Measurements from ENCODE around the gene CAMK1D.
"Not testable (repeated sequence)": the region's sequence is repeated elsewhere in the genome, so short reads cannot be mapped to it uniquely, and the experiment has no call there.

Gene CAMK1D

DNA sequence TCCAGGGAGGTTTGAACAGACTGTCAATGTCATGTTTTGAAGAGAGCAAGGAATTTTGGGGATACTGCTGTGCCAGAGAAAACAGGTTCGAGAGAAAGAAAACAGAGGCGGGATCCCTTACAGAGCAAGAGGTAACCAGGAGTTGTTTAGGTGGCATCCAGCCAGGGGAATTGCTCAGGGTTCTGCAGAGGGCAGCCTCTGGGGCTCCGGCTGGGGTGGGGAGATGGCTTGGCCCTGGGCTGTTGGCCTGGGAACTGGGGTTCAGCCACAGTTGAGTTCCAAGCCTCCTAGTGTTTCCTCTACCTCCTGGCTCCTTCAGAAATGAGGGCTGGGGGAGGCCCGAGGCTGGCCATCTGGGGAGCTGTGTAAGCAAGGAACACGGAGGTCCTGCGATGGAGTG is 68.0 kb downstream of the CAMK1D start:
- peak overlapping the region in 2 of 21 experiments; percentile 0 to 23 for H3K27ac ChIP-seq
- no peak overlapping the region for H3K4me3 ChIP-seq

DNA sequence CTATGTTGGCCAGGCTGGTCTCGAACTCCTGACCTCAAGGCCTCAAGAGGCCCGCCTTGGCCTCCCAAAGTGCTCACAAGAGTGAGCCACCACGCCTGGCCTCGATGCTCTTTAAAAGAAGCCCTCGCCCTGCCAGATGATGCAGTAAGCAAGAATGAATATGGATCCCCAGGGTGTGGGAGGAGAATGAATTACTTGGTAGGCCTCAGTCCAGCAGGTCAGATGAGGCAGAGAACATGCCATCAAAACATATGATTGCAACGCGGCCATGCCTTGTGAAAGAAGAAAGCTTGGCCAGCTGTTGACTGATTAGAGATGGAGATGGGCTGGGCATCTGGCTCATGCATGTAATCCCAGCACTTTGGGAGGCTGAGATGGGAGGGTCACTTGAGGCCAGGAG is 68.7 kb downstream of the CAMK1D start:
- peak overlapping the region in 2 of 21 experiments; percentile 8 to 42 for H3K27ac ChIP-seq
- no peak overlapping the region for H3K4me3 ChIP-seq

DNA sequence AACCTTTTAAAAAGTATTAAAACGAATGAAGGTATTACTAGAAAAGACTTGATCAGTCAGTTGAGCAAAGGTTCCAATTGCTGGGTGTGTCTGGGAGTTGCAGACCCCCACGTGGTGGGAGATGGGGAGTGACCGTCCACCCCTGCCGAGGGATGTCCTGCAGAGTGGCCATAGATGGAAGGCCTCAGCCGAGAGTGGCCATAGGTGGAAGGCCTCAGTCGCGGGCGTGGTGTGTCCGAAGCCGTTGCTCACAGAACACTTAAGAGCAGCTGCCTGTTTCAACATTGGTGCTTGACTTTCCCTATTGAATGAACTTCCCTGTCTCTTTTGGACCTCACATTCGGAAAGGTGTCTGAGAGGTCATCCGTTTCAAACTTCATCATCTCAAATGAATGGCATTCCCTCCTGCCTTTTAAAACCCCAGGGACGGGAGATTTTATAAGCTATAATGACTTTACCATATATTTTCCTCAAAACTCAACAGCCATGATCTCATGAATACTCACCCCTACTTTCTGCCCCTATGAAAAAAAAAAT is 69.4 kb downstream of the CAMK1D start:
- Histone ChIP-seq H3K4me3 (no peak overlapping the region), H3K27ac (peak overlapping the region in 6 of 21 experiments; percentile 8 to 42 (median 22))

DNA sequence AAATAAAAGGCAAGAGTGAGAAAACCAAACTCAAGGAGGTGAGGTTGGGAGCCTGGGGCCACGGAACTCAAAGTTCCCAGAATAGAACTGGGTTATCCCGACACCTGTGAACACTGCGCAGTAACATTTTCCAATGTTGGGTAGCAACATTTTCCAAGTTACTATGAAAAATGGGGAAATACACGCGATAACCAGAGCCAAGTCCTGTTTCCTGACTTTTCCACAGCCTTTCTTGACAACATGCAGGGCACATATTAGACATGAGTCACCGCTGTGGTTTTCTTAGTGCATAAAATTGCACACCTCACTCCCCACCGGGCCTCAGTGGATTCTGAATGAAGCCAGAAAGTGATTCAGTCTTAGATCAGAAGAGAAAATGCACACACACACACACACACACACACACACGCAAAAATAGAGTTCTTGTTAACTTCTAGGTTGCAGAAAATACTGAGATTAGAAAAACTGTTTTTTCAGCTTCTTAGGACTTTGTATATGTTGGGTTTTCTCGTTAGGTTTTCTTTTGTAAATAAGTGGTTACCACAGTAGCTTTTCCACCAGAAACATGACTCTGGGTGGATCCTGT is 70.0 kb downstream of the CAMK1D start:
- Histone ChIP-seq H3K27ac (peak overlapping the region in 5 of 21 experiments; percentile 11 to 59 (median 25)), H3K4me3 (no peak overlapping the region)

DNA sequence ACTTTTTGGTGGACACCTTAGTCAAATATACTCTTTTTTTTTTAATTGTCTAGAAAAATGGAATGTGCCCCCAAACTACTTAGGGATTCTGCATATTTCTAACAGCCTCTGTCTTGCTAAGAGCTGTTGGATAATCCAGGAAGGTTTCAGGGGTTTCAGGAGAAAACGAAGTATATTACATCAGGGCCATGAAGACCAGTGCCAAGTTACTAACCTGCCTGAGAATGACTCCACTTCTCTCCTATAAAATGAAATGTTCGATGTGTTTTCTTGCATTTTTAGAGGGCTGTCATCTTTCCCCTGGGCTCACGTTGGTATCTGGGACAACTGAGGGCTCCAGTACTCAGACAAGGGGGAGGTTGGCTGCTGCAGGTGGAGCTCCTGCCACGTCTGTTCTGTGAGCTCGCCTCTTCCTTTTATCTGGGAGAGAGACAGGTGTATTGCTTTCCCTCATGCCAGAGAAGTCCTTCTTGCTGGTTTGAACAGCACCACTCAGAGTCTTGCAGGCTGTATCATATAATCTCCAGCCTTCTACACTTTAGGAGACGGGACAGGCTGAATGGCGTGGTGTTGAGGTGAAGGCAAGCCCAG is 71.3 kb downstream of the CAMK1D start:
- Histone ChIP-seq H3K4me3 (no peak overlapping the region), H3K27ac (peak overlapping the region in 1 of 21 experiments; percentile 24)

DNA sequence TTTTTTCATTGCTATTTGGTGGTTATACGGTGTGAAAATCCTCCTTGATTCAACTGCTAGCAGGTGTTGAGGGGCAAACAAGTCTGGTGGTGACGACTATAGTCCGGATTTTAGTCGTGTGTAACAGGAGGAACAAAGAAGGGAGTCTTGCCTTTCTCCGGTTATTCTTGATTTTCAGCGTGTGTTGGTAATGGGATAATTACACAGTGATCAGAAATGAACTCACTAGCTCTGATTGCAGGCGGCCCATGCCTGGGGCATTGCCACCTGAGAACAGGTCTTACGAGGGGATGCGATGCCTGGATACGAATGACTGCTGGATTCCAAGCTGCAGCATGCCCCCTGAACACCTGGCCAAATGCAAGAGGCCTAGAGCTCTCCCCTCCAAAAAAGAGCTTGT is 72.8 kb downstream of the CAMK1D start:
- no peak overlapping the region for H3K4me3 ChIP-seq
- peak overlapping the region in 4 of 21 experiments; percentile 9 to 50 (median 31) for H3K27ac ChIP-seq

DNA sequence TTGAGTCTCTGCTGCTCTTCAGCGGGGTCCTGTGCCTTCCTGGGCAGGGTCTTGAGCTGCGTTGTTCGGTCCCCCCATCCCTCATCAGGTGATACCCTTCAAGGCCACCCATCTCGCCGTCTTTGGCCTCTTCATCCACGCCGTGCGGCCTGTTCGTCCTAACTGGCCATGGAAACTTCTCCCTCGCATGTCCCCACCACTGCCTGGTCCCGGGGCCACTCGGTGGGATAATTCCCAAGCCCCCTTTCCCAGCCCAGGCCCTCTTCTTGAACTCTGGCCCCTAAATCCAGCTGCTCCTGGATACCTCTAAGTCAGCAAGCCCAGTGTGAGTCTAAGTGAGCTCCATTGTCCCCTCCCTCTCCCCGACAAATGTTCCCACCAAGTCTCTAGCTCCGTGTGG is 74.5 kb downstream of the CAMK1D start:
- Histone ChIP-seq H3K27ac (no peak overlapping the region), H3K4me3 (no peak overlapping the region)

DNA sequence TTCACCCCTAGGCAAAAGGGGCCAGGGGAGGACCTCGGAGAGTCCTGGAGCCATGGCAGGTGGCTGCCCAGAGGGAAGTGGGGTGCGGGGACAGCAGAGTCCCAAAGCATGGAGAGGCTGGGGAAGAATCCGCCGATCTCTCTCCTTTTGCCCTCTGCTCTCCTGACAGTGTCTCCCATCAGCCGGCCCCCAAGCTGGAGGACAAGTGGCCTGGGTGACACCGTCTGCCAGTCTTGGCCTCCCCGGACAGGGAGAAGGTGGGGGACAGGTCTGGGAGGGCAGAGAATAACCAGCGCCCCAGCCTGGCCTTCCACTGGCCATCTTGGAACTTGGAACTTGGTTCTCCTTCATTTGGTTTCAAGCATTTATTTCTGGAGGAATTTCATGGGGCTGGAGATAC is 77.9 kb downstream of the CAMK1D start:
- Histone ChIP-seq H3K27ac (no peak overlapping the region), H3K4me3 (no peak overlapping the region)

DNA sequence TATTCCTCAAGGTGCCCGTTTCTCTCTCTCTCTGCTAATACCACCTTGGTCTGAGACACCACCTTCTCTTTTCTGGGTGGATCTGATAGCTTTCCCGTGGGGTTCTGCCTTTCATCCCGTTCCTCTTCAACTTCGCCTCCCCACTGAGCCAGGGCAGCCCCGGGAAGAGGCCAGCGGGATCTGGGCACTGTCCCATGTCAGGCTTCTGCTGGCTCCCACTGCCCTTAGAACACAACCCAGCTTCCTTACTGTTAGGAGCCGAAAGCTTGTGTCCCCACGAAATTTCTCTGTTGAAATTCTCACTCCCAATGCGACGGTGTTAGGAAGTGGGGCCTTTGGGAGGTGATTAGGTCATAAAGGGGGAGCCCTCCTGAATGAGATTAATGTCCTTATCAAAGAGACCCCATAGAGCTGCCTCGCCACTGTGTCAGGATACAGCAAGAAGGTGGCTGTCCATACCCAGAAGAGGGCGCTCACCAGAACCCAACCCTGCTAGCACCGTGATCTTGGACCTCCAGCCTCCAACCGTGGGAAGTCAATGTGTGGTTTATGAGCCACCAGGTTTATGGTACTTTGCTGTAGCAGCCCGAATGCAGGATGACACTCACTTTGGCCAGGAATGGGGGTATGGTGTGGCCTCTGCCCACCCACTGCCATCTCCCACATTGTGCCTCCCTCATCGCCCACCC is 79.2 kb downstream of the CAMK1D start:
- no peak overlapping the region for H3K4me3 ChIP-seq

DNA sequence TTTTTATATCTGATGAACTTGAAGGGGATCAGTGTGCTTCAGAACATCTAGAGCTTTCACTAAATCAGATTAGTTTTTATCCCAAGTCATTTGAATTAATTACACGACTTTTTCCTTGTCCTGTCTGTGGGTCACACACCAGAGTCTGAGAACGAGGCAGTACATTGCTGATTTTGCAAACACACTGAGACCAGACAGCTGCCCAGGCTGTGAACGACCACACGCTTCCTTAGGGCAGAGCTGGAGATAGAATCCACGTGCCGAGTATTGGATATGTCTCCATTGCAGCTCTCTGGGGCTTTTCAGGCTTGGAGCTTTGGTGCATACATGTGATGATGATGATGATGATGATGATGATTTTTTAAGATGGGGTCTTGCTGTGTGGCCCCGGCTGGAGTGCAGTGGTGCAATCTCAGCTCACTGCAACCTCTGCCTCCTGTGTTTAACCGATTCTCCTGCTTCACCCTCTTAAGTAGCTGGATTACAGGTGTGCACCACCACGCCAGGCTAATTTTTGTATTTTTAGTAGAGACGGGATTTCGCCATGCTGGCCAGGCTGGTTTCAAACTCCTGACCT is 81.1 kb downstream of the CAMK1D start:
- no peak overlapping the region for H3K27ac ChIP-seq
- H3K4me3 ChIP-seq, result no peak overlapping the region

More for the DNA sequence above, 79.2 kb downstream of the CAMK1D start:
- no peak overlapping the region for H3K27ac ChIP-seq

DNA sequence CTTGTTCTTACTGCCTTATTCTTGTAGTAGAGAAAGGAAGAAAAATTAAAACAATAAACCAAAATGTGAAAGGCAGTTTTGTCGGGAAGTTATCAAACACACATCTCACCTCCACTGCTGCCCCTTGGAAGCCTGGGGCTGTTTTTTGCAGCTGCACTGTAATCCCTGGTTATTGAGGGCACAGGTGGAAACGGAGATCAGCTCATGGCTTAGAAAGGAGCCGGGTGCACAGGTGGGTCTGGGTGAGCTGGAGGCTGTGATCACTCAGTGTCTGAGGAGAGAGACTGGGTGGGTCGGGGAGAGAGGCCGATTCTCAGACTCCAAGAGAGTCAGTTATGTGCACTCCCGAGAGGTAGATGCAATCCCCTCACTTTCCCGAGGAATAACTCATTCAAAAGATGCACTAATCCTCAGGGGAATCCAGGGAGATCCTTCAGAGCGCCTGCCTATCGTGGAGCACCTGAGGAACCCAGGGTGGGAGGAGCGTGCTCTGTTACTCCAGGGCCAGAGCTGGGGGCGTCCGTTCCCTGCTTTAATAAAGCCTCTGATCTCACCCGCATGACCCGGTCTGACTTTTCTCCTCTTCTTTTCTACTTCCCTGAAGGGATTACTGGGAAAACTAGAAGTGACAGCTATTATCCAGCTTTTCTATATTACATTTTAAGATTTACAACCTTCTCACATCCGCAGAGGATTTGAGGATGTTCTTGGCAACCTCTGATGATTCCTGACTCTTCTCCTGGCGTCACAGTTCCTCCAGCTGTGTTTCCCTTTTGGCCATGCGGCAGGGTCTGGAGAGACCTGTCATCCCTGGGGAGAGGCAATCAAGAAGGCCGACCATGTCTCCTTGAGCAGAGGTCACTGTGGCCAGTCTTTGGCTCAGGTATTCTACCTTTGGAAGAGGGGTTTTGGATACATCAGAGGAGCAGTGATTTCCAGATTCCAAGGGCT is 82.1 kb downstream of the CAMK1D start:
- H3K27ac ChIP-seq, result no peak overlapping the region
- H3K4me3 ChIP-seq, result no peak overlapping the region

DNA sequence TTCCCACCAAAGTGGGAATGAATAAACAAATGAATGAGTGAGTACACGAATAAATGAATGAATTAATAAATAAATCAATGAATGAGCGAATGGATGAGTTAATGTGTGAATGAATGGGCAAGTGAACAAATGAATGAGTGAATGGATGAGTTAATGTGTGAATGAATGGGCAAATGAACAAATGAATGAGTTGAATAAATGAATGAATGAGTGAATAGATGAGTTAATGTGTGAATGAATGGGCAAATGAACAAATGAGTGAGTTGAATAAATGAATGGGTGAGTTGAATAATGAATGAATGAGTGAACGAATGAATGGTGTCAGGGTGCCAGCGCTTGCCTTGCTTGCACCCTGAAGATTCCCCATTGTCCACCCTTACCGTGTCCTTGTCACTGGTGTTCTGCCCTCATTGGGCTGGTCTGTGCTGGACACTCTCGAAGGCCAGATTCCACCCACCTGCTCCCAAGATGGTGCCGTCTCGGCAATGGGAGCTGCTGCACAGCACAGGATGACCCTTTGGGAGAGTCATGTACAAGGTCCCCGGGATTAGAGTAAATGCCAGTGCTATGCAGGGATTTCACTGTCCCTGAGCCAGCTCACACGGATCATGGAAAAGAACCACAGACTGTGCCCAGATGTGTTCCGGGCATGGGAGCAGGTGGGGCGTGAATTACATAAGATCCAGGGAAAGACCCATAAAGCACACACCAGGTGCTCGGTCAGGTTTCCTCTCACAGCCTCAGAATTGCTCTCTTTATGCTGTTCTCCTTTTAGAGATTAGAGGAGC is 83.2 kb downstream of the CAMK1D start:
- Histone ChIP-seq H3K27ac (no peak overlapping the region), H3K4me3 (no peak overlapping the region)

DNA sequence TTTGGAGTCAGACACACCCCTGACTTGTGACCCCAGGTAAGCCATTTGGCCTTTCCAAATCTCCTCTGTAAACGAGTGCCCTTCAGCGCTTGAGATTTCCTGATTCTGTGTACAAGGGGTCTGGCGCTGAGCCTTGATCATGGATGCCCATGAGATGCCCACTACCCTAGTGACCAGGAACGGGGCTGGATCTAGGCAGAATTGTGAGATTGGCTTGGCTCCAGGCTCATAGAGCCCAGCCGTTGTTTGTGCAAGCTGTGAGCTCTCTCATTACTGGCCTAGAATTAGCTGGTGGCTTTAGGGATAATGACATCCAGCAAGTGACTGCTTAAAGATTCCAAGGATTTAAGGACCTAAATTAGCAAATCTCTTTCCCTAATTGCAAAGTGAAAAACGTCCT is 84.9 kb downstream of the CAMK1D start:
- no peak overlapping the region for H3K4me3 ChIP-seq
- no peak overlapping the region for H3K27ac ChIP-seq

DNA sequence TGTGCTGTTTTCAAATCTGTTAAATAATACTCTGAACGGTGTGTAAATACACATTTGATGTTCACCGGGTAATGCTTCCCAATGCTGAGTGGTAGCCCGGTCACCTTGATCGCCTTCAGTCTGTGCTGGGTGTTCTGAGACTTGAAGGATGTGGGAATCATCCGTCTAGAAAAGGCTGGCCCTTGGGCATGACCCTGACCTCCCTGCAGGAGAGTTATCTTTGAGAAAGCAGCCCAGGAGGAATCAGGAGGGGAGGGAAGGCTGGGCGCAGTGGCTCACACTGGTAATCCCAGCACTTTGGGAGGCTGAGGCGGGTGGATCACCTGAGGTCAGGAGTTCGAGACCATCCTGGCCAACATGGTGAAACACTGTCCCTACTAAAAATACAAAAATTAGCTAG is 85.3 kb downstream of the CAMK1D start:
- not testable (repeated sequence) for H3K27ac ChIP-seq, H3K4me3 ChIP-seq

DNA sequence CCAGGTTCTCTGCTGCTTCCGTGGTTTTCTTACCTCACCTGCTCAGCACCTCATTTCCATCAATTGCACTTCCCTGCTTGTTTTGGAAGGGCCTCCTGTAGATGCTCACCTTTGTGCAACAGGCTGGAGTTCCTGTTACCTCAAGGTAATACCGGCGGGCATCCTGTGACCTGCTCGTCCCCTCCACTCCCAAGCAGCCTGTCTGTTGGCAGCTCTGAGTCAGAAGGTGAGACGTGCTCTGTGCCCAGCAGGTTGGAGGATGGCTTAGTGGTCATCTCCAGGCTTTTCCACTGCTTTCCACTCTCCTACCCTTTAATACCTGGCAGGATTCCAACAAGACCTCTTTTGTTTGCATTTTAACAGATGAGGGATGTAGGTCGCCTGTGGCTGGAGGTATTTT is 86.0 kb downstream of the CAMK1D start:
- Histone ChIP-seq H3K27ac (no peak overlapping the region), H3K4me3 (no peak overlapping the region)

DNA sequence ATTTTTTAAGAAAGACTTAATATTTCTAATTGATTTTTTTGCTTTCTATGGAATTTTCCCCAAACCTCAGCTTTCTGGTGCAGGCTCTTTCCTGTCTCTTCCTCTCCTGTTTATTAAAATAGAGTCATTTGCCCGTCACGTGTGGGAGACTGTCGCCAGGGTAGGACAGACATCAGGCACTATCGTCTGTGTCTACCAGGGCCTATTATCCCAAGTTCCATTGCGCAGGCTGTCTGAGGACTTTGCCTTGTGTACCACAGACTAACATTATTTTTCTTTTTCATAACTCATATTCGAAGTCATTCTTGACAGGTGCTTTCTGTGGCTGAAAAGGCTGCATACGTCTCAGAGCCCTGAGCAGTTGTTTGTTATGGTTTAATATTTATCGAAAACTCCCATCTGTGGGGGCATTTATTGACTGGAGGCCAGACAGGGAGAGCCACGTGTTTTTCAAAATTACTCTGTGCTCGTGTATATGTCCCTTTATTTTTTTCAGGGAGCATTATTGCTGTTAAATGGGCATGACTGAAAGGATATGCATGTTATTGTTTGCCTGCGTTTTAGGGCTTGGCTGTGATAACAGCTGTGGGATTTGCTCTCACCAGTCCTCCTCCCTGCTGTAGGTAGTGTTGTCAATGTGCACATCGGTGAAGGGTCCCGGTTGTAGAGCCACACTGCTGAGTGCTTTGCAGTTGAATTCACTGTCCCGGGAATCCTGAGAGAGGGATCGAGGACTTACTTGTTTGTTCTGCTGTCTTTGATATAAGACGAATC is 89.8 kb downstream of the CAMK1D start:
- H3K27ac ChIP-seq, result no peak overlapping the region
- no peak overlapping the region for H3K4me3 ChIP-seq

DNA sequence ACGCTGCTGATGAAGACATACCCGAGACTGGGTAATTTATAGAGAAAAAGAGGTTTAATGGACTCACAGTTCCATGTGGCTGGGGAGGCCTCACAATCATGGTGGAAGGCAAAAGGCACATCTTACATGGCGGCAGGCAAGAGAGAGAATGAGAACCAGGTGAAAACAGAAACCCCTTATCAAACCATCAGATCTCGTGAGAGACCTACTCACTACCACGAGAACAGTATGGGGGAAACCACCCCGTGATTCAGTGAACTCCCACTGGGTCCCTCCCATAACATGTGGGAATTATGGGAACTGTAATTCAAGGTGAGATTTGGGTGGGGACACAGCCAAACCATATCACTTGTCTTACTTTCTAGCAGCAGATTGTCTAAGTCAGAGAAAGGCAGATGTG is 90.4 kb downstream of the CAMK1D start:
- H3K4me3 ChIP-seq, result not testable (repeated sequence)

DNA sequence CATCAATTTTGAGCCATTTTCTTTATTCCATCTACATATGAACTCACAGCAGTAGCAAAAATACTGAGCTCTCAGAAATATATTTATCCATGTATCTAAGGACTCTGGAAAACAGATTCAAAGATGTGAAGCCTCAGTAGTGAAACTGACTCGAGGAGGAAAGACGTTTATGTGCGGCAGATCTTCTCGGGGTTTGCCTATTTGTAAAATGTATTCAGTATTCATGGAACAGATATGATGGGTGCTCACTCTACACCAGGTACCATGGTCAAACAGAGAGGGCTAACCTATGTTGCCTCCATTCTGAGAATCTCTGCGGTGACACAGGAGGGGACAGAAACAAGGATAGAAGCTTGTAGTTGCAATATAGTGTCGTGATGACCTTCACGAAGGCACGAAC is 93.7 kb downstream of the CAMK1D start:
- no peak overlapping the region for H3K4me3 ChIP-seq
- H3K27ac ChIP-seq, result no peak overlapping the region

More for the DNA sequence above, 90.4 kb downstream of the CAMK1D start:
- H3K27ac ChIP-seq, result not testable (repeated sequence)
